AG09309 (cell line): ENCODE data around the gene CROT.
A peak's percentile ranks its signal among the peaks of the same experiment; 100 is the strongest.

ENCODE experiments used
- DNase-seq: peaks from one replicate; pipeline ENCODE4 v3.0.0-alpha.2; 2010; ENCODE audit warnings: low read depth
- H3K4me3 ChIP-seq: 2 replicates; pipeline ENCODE4 v1.5.1; 2011; ENCODE audit warnings: mild to moderate bottlenecking, low read depth, low read length, moderate library complexity; ENCODE audit not compliant: control insufficient read depth
- TF ChIP-seq, protein P1 (sequence below): IDR thresholded peaks from 2 replicates; pipeline ENCODE4 v1.5.1; 2011; ENCODE audit warnings: mild to moderate bottlenecking, low read depth, low read length, inconsistent platforms; ENCODE audit not compliant: insufficient read depth, control insufficient read depth; ENCODE audit errors: missing control alignments

The CROT gene

GRCh38 chr7:87411186-87411585, 65.7 kb downstream of the CROT start:
- H3K4me3 ChIP-seq, result no peak overlapping the region
- TF ChIP-seq, protein P1, sequence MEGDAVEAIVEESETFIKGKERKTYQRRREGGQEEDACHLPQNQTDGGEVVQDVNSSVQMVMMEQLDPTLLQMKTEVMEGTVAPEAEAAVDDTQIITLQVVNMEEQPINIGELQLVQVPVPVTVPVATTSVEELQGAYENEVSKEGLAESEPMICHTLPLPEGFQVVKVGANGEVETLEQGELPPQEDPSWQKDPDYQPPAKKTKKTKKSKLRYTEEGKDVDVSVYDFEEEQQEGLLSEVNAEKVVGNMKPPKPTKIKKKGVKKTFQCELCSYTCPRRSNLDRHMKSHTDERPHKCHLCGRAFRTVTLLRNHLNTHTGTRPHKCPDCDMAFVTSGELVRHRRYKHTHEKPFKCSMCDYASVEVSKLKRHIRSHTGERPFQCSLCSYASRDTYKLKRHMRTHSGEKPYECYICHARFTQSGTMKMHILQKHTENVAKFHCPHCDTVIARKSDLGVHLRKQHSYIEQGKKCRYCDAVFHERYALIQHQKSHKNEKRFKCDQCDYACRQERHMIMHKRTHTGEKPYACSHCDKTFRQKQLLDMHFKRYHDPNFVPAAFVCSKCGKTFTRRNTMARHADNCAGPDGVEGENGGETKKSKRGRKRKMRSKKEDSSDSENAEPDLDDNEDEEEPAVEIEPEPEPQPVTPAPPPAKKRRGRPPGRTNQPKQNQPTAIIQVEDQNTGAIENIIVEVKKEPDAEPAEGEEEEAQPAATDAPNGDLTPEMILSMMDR, result no peak
- DNase-seq, result no peak

DNA sequence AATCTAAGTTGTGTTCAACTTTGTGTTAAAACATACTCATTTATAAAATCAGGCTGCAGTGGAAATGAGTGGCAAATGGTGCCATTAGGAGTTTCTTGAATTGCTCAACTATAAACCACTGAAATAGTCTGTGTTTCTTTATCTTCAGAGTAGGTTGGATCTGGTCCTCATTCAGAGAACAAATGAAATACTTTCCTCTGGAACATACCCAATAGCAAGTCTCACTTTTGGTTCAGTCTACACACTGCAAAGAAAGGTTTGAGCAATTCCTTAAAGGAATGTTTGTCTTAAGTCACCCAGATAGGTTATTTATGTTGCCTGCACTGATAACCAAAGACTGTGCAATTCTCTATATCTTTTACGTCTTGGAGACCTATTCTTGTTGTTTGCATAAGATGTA, 67.6 kb downstream of the CROT start:
- no peak for DNase-seq
- H3K4me3 ChIP-seq, result no peak overlapping the region
- TF ChIP-seq, protein P1, result no peak

DNA sequence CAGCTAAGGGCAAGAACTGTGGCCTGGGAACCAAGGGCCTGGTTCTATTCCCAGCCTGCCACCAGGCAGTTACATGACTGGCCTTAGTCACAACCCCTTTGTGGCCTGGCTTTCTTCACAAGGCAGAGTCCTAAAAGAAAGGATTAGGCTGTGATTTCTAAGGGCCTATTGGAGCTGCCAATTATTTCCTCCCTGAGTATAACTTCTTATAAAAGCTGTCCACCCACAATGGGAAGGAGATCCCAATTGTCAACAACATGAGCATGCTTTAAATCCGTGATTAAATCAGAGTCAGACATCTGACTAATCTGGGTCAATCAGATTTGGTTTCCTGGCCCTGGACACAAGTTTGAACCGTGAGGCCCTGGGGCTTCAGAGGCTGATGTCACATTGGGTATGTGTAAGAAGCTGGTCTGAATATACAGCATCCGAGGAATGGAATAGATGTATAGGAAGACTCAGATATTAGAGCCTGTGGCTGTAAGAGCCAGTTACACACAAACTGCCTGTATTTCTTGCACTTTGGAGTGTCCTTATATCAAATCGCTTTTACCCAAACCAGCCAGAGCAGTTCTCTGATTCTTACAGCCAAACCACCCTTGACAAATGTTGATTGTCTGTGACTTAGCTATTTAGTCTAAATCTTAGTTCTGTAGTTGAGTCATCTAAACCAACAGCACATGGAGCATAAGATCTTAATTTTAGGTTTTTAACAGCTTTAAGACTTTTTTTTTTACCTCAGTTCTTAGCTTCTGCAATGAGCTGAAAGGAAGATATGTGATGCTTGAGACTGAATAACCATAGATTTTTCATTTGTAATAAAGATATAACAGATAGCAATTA, 68.7 kb downstream of the CROT start:
- TF ChIP-seq, protein P1, result no peak
- no peak overlapping the region for H3K4me3 ChIP-seq

DNA sequence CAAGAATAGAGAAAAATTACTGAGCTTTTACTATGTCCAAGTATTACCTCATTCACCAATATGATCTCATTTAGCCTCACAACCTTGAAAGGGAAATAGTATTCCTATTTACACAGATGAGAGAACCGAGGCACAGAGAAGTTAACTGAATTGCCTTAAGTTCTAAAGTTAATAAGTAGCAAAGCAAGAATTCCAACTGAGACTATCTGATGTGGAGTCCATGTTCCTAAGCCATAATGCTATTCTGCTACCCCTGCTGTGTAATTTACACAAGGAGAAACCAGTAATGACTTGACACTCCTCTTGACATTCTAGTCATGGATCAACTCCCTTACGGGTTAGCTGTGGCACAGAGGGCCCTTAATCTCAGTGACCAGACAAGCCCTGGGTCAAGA, 69.3 kb downstream of the CROT start:
- TF ChIP-seq, protein P1, result no peak
- DNase-seq, result no peak

More for the DNA sequence above, 68.7 kb downstream of the CROT start:
- peak; percentile 45 for DNase-seq

DNA sequence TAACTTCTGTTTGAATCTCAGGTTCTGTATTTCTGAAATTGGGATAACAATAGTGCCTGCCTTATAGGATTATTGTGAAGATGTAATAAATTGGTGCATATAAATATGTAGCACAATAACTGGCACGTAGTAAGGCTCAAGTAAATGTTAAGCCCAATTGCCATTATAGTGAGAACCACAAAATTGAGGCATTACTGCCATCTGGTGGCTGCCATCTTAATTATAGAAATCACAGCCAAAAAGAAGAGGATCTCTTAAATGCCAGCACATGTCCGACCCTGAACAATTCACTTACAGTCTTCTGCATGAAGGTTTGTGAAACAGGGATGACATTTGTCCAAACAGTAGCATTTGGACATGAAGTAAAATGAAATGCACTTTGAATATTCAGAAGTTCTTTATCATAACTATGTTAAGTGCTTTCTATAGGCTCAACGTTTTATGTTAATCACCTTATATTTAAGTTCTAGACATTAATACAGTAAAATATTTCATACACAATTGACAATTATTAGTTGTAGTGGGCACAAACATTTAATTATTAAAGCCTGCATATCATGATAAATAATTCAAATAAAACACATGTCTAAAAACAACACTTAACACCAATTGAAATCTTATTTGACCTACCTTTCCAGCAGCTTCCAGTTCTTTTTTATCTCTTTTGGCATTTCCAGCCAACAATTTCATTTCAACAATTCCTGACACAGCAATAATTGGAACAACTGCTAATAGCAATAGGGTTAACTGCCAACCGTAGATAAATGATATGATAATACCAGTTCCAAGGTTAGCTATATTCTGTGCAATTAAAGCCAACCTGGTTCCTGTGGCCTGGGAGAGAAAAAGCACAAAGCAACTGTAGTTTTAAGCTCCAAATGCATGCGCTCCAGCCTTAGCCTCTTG, 71.5 kb downstream of the CROT start:
- no peak for DNase-seq
- no peak overlapping the region for H3K4me3 ChIP-seq
- TF ChIP-seq, protein P1, result peak; percentile 52

More for the DNA sequence above, 69.3 kb downstream of the CROT start:
- no peak overlapping the region for H3K4me3 ChIP-seq

DNA sequence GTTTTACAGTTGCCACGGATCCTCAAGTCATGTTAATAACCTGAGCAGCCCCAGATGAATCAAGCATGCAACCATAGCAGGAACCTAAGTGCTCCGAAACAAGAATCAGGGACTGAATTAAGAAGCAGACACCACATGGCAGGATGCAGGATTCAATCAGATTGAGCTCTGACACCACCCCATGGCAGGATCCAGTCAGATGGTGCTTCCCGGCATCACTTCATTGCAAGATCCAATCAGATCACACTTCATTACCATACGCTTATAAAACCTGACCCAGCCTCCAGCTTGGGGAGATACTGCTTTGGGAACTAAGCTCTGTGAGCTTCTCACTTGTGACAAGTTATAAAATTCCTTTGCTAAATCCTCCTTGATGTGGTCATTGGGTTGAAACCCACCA, 74.7 kb downstream of the CROT start:
- TF ChIP-seq, protein P1, result no peak
- DNase-seq, result no peak
- H3K4me3 ChIP-seq, result no peak overlapping the region
